HG03108 (cell line): ENCODE measurements around the gene MMP2.

Source experiments
- ATAC-seq: cut with Tn5 transposase; IDR thresholded peaks from one replicate; pipeline ENCODE4 v1.9.1; 2021; ENCODE audit warnings: moderate library complexity; ENCODE audit not compliant: unreplicated experiment

Gene MMP2

DNA sequence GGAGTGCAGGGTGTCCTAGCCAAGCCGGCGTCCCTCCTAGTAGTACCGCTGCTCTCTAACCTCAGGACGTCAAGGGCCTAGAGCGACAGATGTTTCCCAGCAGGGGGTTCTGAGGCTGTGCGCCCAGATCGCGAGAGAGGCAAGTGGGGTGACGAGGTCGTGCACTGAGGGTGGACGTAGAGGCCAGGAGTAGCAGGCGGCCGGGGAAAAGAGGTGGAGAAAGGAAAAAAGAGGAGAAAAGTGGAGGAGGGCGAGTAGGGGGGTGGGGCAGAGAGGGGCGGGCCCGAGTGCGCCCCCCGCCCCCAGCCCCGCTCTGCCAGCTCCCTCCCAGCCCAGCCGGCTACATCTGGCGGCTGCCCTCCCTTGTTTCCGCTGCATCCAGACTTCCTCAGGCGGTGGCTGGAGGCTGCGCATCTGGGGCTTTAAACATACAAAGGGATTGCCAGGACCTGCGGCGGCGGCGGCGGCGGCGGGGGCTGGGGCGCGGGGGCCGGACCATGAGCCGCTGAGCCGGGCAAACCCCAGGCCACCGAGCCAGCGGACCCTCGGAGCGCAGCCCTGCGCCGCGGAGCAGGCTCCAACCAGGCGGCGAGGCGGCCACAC, at the start of gene MMP2:
TSS of gene MMP2 (plus strand) at position 372 of the 603 bp plus-strand sequence. CDS start 282 bp downstream, outside the sequence.
- ATAC-seq = no peak

DNA sequence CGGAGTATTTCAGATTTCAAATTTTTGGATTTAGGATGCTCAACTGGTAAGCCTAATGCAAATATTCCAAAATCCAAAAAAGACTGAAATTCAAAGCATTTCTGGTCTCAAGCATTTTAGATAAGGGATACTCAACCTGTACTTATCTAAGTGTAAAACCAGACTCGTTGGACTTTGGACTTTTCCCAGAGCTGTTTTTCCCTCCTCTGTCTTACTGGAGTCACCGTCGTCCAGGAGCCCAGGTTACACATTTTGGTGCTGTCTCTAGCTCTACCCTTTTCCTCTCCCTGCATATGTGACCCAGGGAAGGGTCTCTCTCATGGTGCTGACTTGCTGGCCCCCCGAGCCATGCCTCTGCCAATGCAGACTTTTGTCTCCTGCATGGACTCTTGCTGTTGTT, 46.0 kb upstream of the MMP2 start:
- ATAC-seq = no peak

DNA sequence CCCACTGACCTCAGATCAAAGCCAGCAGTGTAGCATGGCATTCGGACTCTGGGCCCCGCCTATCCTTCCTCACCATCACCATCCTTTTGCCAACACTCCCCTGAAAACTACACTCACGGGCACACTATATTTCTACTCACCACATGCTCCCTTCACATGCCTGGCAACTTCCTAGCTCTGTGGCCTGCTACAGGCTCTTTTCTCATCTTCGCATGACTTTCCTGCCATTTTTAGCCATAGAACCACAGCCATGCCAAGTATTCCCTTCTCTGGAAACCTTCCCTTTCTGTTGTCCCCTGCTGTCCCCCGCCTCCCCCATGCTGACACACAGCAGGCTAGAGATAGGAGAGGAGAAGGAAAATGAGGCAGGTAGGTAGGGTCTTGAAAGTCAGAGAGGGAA, 45.5 kb upstream of the MMP2 start:
- no peak for ATAC-seq

DNA sequence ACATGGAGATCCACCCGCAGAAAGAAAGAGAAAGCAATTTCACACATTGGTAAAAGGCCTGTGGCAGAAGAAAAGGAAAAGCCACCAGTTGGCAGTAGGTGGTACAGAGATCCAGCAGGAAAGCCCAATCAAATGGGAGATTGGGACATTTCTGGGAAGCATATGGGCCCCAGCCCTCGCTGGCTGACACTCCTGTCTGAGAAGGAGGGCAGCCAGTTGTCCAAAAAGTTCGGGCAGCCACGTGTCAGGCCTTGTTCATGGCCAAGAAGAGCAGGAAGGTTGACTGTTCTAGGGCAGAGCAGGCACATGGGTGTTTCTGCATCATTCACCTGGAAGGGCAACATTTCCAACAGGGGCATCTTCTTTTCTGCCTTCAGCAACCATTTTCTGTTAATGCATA, 45.0 kb upstream of the MMP2 start:
- no peak for ATAC-seq

DNA sequence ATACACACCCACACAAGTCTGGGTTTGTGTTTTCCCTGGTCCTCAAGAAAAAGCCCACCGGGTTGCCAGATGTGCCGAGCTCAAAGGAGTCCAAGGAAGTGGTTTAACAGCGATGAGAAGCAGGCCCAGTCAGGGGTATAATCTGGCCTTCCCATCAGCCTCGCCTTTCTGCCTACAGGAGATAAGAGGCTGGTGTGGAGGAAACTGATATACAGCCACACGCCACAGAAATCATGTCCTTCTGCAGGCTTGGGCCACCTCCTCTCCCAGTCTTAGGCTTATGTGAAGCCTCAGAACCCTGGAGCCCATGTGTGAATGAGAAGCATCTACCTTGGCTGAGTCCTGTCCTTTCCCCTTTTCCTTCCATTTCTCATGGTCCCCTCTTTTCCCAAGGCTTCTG, 43.6 kb upstream of the MMP2 start:
- ATAC-seq = no peak

DNA sequence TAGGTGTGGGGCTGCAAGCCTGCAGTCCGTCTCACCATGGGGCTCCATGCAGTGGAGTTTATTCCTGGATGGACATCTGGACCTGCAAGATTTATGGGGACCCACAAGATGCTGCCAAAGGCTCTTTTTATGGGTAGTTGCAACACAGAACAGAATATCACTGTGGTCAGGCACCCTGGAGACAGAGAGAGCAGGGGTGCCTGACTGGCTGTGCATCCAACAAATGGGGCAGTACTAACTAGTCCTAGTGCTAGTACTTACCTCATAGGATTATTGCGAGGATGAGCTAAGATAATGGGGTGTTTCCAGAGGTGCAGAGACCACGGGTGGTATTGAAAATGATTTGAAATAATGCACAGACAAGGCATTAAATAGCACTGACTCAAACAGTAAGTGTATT, 42.4 kb upstream of the MMP2 start:
- no peak for ATAC-seq

DNA sequence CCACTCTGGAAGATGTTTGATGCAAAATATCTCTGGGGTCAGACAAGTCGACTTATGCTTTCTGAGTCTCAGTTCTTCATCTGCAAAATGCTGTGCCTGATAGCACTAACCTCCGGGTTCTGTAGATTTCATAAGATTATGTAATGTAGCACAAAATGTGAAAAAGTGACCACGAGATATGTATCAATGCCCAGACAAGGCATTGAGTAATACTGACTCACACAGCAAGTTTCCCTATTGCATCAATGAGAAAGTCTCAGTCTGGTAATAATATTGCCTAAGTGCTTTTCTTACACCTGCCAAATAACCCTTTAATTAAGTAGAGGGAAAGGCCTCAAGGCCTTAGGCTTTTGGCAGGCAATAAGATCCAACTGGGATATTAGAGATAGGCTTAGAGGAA, 41.4 kb upstream of the MMP2 start:
- no peak for ATAC-seq

DNA sequence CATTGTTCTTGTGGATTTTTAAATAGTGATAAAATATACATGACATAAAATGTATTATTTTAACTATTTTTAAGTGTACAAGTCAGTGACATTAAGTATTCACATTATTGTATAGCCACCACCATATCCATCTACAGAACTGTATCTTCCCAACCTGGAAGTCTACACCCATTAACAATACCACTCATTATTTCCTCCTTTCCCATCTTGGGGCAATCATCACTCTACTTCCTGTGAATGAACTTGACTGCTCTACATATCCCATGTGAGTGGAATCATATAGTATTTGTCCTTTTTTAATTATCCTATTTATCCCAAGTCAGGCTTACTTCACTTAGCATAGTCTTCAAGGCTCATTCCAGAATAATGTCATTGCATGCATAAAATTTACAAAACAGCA, 40.7 kb upstream of the MMP2 start:
- ATAC-seq = no peak

DNA sequence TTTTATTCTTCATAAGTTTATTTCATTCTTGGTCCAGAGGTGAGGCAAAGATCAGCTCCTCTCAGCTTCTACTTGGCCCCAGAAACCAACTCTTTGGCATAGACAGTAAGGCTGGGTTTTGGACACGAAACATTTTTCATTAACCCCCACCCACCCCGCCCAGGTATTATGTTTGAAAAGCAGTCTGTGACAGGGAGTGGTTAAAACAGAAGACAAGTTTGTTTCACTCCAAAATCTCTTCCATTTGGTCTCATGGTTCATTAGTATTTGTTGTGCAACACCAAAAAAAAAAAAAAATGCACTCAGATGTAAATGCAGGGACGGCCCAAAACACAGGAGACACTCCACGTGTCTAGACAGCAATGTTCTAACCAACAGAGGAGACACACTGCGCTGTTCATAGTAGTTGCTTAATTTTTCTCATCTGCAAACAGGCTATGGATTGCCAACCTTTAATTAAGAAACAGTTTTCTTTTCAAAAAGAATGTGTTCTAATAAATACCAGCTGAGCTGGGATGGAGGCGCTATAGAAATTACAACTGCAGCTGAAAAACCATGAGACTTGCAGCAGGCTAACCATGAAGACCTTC, 39.8 kb upstream of the MMP2 start:
- no peak for ATAC-seq

DNA sequence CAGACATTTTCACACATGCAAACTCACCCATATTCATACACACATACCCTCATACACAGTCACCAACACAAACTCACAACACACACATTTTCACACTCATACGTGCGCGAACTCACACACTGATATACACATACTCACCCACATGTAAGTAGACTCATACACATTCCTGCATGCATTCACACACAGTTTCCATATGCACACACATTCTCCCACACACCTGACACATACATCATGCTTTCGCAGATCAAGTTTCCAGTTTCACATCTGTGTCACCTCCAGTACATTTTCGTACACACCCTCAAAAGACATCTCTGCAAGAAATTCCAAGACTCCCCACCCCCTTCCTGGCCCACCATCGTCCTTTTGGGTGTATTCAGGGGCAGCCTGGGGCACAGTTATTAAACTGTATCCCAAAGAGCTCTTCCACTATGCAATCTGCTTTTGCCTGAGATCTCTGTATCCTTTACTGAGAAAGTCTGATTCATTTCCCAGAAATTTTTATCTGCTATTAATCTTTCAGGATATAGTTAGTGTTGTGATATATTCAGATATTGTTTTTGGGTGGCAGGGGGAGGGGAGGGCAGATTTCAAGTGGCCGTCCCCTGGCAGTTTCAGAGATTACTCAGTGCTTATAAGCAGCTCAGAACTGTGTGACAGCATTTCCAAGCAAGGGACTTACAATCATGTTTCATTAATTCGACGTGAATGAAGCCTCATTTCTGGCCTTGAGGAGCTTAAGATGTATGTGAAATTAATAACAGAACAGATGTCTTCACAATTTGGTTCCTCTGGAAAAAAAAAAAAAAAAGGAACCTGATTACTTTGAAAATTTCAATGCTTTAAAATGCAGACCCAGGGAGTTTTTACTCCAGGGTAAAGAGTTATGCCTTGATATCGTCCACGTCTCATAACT, 35.3 kb upstream of the MMP2 start:
- no peak for ATAC-seq

DNA sequence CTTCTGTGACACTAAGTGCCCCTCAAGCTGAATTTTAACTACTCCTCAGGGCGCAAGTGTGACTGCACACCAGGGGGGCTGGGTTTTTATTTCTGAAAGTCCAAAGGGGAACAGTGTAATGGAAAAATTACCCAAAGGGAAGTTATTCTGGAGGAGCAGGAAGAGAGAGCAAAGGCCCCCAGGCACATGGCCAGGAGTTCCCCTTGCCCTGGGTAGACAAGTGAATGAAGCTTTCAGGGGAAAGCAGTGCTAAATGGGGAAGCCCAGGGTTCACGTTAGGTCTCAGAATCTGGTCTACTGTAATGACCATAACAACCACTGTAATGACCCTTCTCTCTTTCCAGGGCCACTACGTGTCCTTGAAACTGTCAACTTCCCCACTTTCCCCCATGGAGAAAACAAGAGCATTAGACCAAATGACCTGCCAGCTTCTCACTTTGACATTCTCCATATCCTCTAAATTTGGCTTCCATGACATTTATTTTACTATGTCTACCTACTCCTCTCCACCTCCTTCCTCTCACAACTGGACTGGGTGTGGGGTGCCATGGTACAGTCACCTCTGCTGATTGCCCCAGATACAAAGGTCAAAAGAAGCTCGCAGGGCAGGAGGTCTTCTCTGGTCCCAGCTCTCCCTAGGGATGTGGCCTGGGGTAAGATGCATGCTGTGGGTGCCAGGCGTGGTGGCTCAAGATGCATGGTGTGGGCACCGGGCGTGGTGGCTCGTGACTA, 34.1 kb upstream of the MMP2 start:
- peak; percentile 63 for ATAC-seq

DNA sequence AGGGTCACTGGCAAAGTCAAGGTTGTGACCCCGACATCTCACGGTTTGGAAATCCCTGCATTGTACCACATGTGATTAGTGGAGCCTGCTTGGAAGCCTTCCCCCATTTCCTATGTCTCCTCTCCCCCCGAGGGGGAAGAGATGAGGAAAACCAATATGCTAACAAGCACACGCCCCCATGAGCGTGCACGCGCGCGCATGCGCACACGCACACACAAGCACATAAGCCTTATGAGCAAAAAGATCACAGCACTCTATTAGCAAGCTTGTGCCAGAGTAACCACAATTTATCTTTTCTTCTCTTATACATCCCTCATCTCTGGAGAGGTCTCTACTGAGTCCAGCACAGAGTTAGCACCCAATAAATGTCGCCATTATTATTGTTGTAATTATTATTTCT, 31.8 kb upstream of the MMP2 start:
- no peak for ATAC-seq

DNA sequence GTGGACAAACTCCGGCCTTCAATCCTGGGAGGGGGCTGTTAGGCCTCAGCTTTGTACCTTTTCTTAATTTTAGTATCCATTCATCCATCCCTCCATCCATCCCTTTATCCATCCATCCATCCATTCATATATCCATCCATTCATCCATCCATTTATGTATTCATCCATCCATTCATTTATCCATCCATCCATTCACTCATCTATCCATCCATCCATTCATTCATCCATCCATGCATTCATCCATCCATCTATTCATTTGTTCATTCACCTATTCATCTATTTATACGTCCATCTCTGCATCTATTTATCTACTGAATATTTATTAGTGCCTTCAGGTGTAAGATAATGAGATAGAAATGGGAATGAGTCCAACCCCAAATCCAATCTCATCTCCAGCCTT, 26.0 kb upstream of the MMP2 start:
- no peak for ATAC-seq

DNA sequence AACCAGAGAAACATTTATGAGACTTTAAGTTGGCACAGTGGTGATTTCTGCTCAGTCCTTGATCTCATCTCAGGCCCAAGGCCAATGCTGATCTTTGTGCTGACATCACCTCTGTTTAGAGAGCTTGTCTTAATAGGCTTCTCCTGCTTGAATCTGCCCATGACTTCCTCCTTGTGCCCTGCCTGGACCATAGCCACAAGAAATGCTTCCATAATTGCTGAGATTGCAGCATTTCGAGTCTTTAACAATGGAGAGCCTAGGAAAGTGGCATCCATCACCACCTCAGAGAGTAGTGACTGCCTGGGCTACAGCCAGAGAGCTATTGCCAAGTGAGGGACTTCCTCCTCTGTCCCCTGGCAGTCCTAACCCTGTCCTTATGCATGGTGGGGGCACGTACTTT, 25.1 kb upstream of the MMP2 start:
- no peak for ATAC-seq

DNA sequence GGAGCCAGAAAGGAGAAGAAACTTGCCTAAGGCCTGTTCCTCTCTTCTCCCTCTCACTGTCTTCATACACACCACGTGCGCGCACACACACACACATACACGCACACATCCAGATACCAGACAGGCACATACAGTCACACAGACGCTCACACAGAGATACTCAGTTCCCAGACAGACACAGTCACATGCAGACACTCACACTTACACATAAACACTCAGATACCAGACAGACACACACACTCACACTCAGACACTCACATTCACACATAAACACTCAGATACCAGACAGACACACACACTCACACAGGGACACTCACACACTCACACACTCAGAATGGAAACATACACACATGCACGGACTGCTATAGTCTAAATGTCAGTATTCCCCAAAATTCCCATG, 24.1 kb upstream of the MMP2 start:
- no peak for ATAC-seq

DNA sequence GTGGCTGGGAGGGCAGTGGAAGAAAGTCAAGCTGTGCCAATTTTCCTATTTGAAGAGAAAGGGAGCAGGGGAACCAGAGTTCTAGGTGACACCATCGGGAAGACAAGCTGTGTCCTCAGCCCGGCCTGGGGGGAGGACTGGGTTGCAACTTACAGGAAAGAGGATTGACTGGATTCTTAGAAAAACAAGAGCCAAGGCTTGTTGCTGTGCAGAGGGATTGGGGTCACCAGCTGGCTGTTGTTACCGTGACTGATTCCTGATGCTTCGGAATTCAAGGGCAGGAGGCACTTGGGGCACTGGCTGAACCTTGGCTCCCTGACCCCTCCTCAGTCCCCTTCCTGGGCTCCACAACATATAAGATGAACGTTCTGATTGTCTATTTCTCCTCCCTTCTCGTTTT, 16.8 kb upstream of the MMP2 start:
- no peak for ATAC-seq

DNA sequence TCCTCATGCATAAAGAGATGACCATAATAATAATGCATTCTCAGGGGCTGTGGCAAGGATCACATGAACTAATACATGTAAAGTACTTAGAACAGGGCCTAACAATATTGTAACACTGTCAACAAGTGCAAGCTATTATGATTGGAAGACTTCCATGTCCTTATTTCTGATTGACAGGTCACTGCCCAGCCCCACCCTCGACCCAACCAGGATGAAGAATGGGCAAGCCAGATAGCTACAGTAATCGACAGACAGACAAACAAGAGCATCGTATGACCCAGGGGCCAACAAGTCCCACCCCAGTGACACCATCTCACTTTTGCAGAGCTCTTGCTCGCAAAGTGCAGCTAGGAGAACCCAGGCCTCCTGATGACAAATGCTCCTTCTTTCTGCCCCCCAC, 14.6 kb upstream of the MMP2 start:
- no peak for ATAC-seq

DNA sequence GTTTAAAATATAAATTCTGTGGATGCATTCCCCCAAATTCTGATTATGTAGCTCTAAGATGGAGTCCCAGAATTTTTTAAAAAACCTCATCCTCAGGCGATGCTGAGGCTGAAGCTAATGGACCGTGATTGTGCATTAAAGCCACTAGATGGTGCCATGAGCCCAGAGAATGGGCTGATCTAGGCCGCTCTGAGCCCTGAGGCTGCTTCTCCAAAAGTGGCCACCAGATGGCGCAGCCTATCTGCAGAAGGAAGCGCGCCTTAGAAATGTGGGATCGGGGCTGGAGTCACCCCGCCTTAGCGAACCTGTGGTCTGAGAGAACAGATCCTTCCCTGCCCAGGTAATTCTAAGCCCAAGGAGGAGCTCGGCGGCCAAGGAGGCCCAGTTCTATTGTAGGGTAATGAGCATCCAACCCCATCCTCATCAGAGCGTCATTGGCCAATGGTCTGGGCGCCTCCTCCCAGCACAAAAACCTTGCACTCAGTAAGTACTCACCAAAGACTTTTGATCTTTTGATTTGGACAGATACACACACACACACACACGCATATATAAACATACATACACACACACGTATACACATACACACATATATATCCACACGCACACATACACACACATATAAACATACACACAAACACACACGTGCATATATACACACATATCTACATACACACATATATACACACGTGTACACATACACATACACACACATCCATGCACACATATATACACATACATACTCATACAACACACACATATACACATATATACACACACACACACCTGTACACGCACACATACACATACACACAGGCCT, 13.7 kb upstream of the MMP2 start:
- ATAC-seq = peak; percentile 86

DNA sequence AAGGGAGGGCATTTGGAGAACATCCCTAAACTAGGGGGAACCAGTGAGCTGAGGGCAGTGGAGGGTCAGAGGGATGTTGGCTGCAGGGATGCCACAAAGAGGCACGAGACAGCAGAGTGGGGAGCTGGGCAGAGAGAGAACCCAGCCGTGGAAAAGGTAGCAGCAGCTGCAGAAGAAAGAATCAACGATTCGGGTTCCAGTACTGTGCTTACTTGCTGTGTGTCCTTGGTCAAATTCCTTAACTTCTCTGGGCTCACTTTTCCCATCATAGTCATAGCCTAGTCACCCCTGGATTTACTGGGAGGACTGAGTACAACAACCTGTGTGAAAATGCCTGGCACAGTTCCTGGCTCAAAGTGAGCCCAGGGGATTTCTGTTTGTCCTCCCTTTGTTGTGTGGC, 12.8 kb upstream of the MMP2 start:
- ATAC-seq = no peak

DNA sequence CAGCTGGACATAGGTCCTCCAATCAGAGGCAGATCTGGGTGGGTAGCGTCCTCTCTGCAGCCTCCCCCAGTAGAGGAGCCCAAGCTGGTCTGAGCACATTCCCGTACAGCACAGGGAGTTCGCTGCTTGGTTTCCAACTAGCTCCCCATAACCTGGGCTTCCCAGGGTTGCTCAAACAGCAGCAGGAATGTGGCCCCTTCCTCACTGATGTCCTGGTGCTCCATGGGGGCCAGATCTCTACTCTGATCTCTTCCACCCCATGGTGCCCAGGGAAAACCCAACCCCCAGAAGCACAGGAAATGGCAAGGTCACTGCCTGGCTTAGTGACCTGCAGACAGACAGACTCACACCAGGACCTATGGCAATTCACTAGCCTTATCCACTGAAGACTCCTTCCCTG, 11.1 kb upstream of the MMP2 start:
- ATAC-seq = no peak
